ENCODE measurements around the gene TWIST1.

DNA sequence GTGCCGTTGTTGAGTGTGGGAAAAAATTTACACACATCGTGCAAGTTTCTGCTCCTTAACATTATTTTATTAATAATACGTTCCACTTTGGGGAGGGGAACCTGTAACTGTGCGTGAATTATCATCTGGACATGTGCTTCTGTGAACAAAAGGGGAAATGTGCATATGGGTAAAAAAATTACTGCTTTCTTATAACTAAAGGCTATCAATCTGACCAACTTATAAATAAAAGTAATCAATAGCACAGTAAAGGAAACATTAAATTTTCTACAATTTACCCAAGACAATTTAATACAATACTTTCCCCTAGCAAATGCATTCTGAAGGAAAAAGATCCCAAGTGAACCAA lies 4.5 kb downstream of the TWIST1 start:
- TF ChIP-seq FOXK2 (IDR thresholded peaks at IDR 0.05): no peak
- TF ChIP-seq FOXA1 (IDR thresholded peaks at IDR 0.05): no peak
- no peak for TF ChIP-seq FOXM1 (IDR thresholded peaks at IDR 0.05; ENCODE audit: borderline replicate concordance)
- TF ChIP-seq TARDBP (IDR thresholded peaks at IDR 0.05): no peak
- no peak for TF ChIP-seq SP1 (IDR thresholded peaks at IDR 0.05)
- TF ChIP-seq BHLHE40 (IDR thresholded peaks at IDR 0.05; ENCODE audit: borderline replicate concordance): no peak
- TF ChIP-seq SUZ12 (IDR thresholded peaks at IDR 0.05): no peak
- TF ChIP-seq L3MBTL2 (conservative IDR thresholded peaks at IDR 0.05): no peak
- no peak for TF ChIP-seq HDGF (IDR thresholded peaks at IDR 0.05; ENCODE audit: borderline replicate concordance)
- TF ChIP-seq ZNF384 (IDR thresholded peaks at IDR 0.05): no peak
- TF ChIP-seq ELF4 (IDR thresholded peaks at IDR 0.05): no peak
- TF ChIP-seq PKNOX1 (IDR thresholded peaks at IDR 0.05): no peak
- no peak for TF ChIP-seq LEF1 (IDR thresholded peaks at IDR 0.05; ENCODE audit: borderline replicate concordance)
- TF ChIP-seq NFRKB (IDR thresholded peaks at IDR 0.05): no peak

Measured in HEK293T (cell line).